AG09319 (cell line): ENCODE data around the gene HERPUD2.
"Not testable (repeated sequence)": the region's sequence is repeated elsewhere in the genome, so short reads cannot be mapped to it uniquely, and the experiment has no call there.

Experiments
- DNase-seq: peaks from one replicate; pipeline ENCODE4 v3.0.0-alpha.2; 2010; ENCODE audit warnings: low read depth; ENCODE audit errors: extremely low read depth
- CTCF ChIP-seq: IDR thresholded peaks from 2 replicates; pipeline ENCODE4 v1.5.1; 2011; ENCODE audit warnings: low read depth, mild to moderate bottlenecking, inconsistent platforms, low read length, moderate library complexity

Gene HERPUD2

GRCh38 chr7:35700865-35701264, 5.9 kb upstream of the HERPUD2 start:
- no peak for TF ChIP-seq CTCF
- DNase-seq = no peak

GRCh38 chr7:35700333-35700732, 5.4 kb upstream of the HERPUD2 start:
- no peak for TF ChIP-seq CTCF
- no peak for DNase-seq

DNA sequence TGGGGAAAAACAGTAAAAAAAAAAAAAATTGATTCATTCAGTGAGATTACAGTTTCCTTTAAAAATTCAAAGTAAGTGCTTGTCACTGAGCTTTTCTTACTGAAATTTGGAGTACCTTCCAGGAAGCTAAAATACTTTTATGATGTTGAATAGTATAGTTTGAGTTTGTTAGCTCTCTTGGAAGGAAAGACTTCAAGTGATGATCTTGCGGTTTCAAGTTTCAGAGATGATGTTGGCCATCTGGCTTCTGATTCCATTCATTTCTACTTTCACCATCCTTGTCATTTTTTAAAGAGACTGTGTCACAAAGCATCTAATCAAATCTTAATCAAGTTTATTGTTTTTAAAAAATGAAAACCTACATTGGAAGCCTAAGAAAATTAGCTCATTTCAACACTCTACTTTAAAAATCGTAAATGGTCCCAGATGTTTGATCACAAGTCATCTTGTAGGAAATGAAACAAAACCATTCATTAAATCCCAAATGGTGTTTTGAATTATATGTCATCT, 4.9 kb upstream of the HERPUD2 start:
- no peak for TF ChIP-seq CTCF
- no peak for DNase-seq

DNA sequence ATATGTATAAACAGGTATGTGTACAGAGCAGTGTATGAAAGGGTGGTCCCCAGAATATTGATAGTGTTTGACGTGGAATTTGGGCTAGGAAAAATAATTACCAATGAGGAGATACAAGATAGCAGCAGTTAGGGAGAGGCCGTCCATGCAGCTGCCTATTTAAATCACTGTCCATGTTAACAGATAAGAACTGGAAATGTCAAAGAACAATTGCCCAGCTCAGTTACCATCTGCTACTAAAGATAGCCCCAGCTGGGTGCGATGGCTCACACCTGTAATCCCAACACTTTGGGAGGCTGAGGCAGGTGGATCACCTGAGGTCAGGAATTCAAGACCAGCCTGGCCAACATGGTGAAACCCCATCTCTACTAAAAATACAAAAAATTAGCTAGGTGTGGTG, 3.4 kb upstream of the HERPUD2 start:
- DNase-seq = not testable (repeated sequence)

DNA sequence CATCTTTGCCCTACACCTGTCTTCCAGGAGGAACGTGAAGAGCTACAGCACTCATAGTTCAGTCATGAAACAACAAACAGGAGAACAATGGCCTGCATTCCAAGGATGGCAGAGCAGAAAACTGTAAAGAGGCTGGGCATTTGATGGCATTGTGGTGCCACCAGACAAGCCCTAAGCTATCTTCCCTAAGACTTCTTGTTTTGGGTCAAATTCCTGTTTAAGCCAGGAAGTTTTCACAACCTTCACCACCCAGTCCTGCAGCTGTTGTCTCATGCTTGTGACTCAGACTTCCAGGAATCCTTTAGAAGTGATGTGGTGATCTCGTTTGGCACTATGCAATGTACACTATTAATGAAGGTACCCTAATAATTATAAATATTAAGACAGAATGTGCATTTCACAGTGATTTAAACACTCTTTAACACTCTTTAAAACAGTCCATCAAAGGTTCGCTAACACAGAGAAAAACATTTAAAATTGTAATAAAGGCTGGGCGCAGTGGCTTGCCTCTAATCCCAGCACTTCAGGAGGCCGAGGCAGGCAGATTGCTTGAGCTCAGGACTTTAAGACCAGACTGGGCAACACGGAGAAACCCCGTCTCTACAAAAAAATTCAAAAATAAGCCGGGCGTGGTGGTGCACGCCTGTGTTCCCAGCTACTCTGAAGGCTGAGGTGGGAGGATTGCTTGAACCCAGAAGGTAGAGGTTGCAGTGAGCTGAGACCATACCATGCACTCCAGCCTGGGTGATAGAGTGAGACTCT, 2.7 kb upstream of the HERPUD2 start:
- DNase-seq = no peak
- TF ChIP-seq CTCF = no peak

DNA sequence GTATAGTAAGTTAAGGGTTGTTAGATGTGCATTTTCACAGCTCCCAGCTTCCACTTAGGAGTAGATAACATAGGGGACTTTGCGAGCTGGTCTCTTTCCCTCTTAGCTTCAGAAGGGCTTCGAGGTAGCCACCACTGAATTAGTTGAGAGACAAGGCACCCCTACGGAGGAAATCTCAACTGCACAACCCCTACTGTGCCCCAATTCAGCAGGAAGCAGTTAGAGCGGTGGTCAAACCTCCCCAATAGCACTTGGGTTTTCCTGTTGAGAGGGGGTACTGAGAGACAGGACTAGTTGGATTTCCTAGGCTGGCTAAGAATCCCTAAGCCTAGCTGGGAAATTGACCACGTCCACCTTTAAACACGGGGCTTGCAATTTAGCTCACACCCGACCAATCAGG, 1.1 kb upstream of the HERPUD2 start:
- DNase-seq = no peak
- no peak for TF ChIP-seq CTCF

- no peak for DNase-seq
- TF ChIP-seq CTCF = no peak
Measured at GRCh38 chr7:35695473-35695850, 527 bp upstream of the HERPUD2 start.
